HepG2 (cell line): Measurements from ENCODE around the gene IL17RA. TPM values are rescaled to one million over a fixed set of nuclear protein-coding genes. Genes with fewer than 3 reads are reported as not detected.

ENCODE experiments used
- ATAC-seq: fragments of 200-7000 bp; cut with Tn5 transposase; 3 replicates; pipeline ENCODE4 v1.9.1; 2020; ENCODE audit warnings: mild to moderate bottlenecking, moderate library complexity
- BruUV-seq: library from RNA; stranded (reverse); fragments of 400-500 nt; replicated peaks from 2 replicates; lab custom pipeline; 2021; lab: Mats Ljungman, UMichigan
- CTCF ChIA-PET: fragments of 300-600 bp; formaldehyde crosslinking; extraction: SDS; loops from one replicate; lab custom pipeline; 2021; ENCODE audit warnings: low total read pairs, inconsistent platforms, low intra/inter-chr PET ratio; lab: Yijun Ruan, JAX
- POLR2A ChIA-PET: fragments of 350-600 bp; sonication (Branson Sonifier 250); formaldehyde crosslinking; loops from one replicate; lab custom pipeline; 2020; ENCODE audit warnings: antibody characterized with exemption, inconsistent platforms; lab: Yijun Ruan, JAX
- DNase-seq: peaks from one replicate; pipeline ENCODE4 v3.0.0-alpha.2; 2015; ENCODE audit warnings: low spot score
- FAIRE-seq: peaks from 3 replicates; lab custom pipeline; 2011; peaks lifted over from hg19 to GRCh38; lab: Jason Lieb, UNC
- H2AFZ ChIP-seq: one replicate; pipeline ENCODE4 v1.6.1; 2011; ENCODE audit warnings: low read length, inconsistent platforms
- H3K27ac ChIP-seq: fragments of 300-600 bp; 3 replicates; pipeline ENCODE4 v1.8.0; 2011; ENCODE audit warnings: mixed run types, mild to moderate bottlenecking, mixed read lengths, low read length, inconsistent platforms; ENCODE audit not compliant: insufficient read depth; ENCODE audit errors: extremely low read length
- H3K27me3 ChIP-seq, 2 experiments: fragments of 200-600 bp in 1 of 2; 2 replicates in 1 of 2; 3 replicates in 1 of 2; pipeline versions ENCODE4 v1.6.0 to v1.8.0; 2011; ENCODE audit warnings: low read length in 2 of 2, mild to moderate bottlenecking in 2 of 2, moderate library complexity in 2 of 2, inconsistent platforms in 1 of 2; ENCODE audit not compliant: insufficient read depth in 2 of 2, control insufficient read depth in 1 of 2
- H3K36me3 ChIP-seq, 2 experiments: fragments of 200-600 bp in 1 of 2; replicated peaks in 1 of 2; 2 replicates in 1 of 2; 3 replicates in 1 of 2; pipeline versions ENCODE4 v1.5.1 to v1.8.0; 2011; ENCODE audit warnings: low read length in 2 of 2, inconsistent platforms in 1 of 2; ENCODE audit not compliant: insufficient read depth in 2 of 2, control insufficient read depth in 1 of 2
- H3K4me1 ChIP-seq: 2 replicates; pipeline ENCODE4 v1.5.1; 2012; ENCODE audit warnings: low read length, inconsistent platforms; ENCODE audit not compliant: insufficient read depth
- H3K4me2 ChIP-seq: 2 replicates; pipeline ENCODE4 v1.6.0; 2011; ENCODE audit warnings: low read depth, low read length, inconsistent platforms
- H3K4me3 ChIP-seq, 3 experiments: fragments of 200-600 bp in 1 of 3; sonication (generic), shearing (Covaris generic) in 1 of 3; replicated peaks in 1 of 3; 2 replicates each; pipeline ENCODE4 v1.5.1; 2011 to 2016; ENCODE audit warnings: low read length in 3 of 3, inconsistent platforms in 2 of 3, low read depth in 2 of 3, mild to moderate bottlenecking in 2 of 3, control low read depth in 1 of 3, mixed read lengths in 1 of 3; ENCODE audit not compliant: insufficient read depth in 1 of 3
- H3K79me2 ChIP-seq: one replicate; pipeline ENCODE4 v1.6.1; 2011; ENCODE audit warnings: low read length, inconsistent platforms; ENCODE audit not compliant: insufficient read depth
- H3K9ac ChIP-seq: 2 replicates; pipeline ENCODE4 v1.6.0; 2011; ENCODE audit warnings: mild to moderate bottlenecking, low read depth, low read length, inconsistent platforms; ENCODE audit not compliant: insufficient read depth
- H3K9me3 ChIP-seq: 2 replicates; pipeline ENCODE4 v1.5.1; 2012; ENCODE audit warnings: mild to moderate bottlenecking, low read length
- H4K20me1 ChIP-seq: 2 replicates; pipeline ENCODE4 v1.6.0; 2011; ENCODE audit warnings: inconsistent platforms, mild to moderate bottlenecking, low read length, moderate library complexity; ENCODE audit not compliant: insufficient read depth
- ATF2 ChIP-seq: sonication (generic); formaldehyde crosslinking; IDR thresholded peaks from 2 replicates; pipeline ENCODE4 v1.4.0; 2020; ENCODE audit warnings: missing genetic modification reagents
- BRD4 ChIP-seq: sonication (generic); formaldehyde crosslinking; IDR thresholded peaks from 2 replicates; pipeline ENCODE4 v1.4.0; 2020; ENCODE audit warnings: missing genetic modification reagents
- ISL2 ChIP-seq: sonication (generic); formaldehyde crosslinking; IDR thresholded peaks from 2 replicates; pipeline ENCODE4 v1.5.0; 2020; ENCODE audit warnings: missing genetic modification reagents
- LRRFIP1 ChIP-seq: sonication (generic); formaldehyde crosslinking; conservative IDR thresholded peaks from 2 replicates; pipeline ENCODE4 v1.4.0; 2020; ENCODE audit warnings: missing genetic modification reagents
- NR3C1 ChIP-seq: sonication (generic); formaldehyde crosslinking; IDR thresholded peaks from 2 replicates; pipeline ENCODE4 v1.4.0; 2020; ENCODE audit warnings: missing genetic modification reagents
- PAF1 ChIP-seq: IDR thresholded peaks from 2 replicates; pipeline ENCODE4 v1.6.1; 2016; ENCODE audit warnings: missing genetic modification reagents, missing compliant biosample characterization
- RBAK ChIP-seq: sonication (generic); formaldehyde crosslinking; IDR thresholded peaks from 2 replicates; pipeline ENCODE4 v1.5.1; 2020; ENCODE audit warnings: mild to moderate bottlenecking, missing genetic modification reagents
- SNAPC2 ChIP-seq: sonication (generic); formaldehyde crosslinking; IDR thresholded peaks from 2 replicates; pipeline ENCODE4 v1.8.1; 2022; ENCODE audit warnings: mild to moderate bottlenecking, missing genetic modification reagents
- SPEN ChIP-seq: sonication (generic); formaldehyde crosslinking; IDR thresholded peaks from 2 replicates; pipeline ENCODE4 v1.5.1; 2020; ENCODE audit warnings: low read depth, mild to moderate bottlenecking, missing genetic modification reagents
- YY1 ChIP-seq: IDR thresholded peaks from 2 replicates; pipeline ENCODE4 v1.6.1; 2011; ENCODE audit warnings: low read length, low read depth, moderate library complexity, mild to moderate bottlenecking; ENCODE audit not compliant: insufficient read depth, insufficient replicate concordance
- ZBTB38 ChIP-seq: sonication (generic); formaldehyde crosslinking; IDR thresholded peaks from 2 replicates; pipeline ENCODE4 v1.5.1; 2020; ENCODE audit warnings: mild to moderate bottlenecking, missing genetic modification reagents
- ZMAT3 ChIP-seq: sonication (generic); formaldehyde crosslinking; conservative IDR thresholded peaks from 2 replicates; pipeline ENCODE4 v1.7.0; 2021; ENCODE audit warnings: missing genetic modification reagents
- ZNF230 ChIP-seq: sonication (generic); formaldehyde crosslinking; IDR thresholded peaks from 2 replicates; pipeline ENCODE4 v1.4.0; 2020; ENCODE audit warnings: mild to moderate bottlenecking, missing genetic modification reagents
- ZNF281 ChIP-seq: sonication (generic); formaldehyde crosslinking; IDR thresholded peaks from 2 replicates; pipeline ENCODE4 v1.4.0; 2020; ENCODE audit warnings: missing genetic modification reagents, borderline replicate concordance
- ZNF703 ChIP-seq: sonication (generic); formaldehyde crosslinking; IDR thresholded peaks from 2 replicates; pipeline ENCODE4 v1.5.1; 2020; ENCODE audit warnings: missing genetic modification reagents, mild to moderate bottlenecking, moderate library complexity, borderline replicate concordance
- ZNF781 ChIP-seq: sonication (generic); formaldehyde crosslinking; IDR thresholded peaks from 2 replicates; pipeline ENCODE4 v1.5.1; 2020; ENCODE audit warnings: borderline replicate concordance, mild to moderate bottlenecking, missing genetic modification reagents; ENCODE audit errors: not compliant biosample characterization
- WGBS: methylation state at CpG from one replicate; pipeline ENCODE4 v1.1.6; 2017; ENCODE audit warnings: low lambda C conversion rate; 5-methylcytosine and 5-hydroxymethylcytosine counted together
- in situ Hi-C: cut with HindIII; loops from 2 replicates; pipeline ENCODE4 v1.10.0; 2017; ENCODE audit warnings: low pct_unique_long_range_greater_than_20kb; ENCODE audit not compliant: extremely low pct_ligation_motif_present
- intact Hi-C: fragments of 100-400 bp; cut with micrococcal nuclease; formaldehyde crosslinking; loops from one replicate; pipeline ENCODE4 v1.10.0; 2022; ENCODE audit not compliant: unreplicated experiment
- polyA plus RNA-seq, 8 experiments: library from polyadenylated mRNA; depleted of rRNA in 3 of 8; stranded (reverse) in 7 of 8; unstranded in 1 of 8; fragments of >200 nt; fragmentation: Illumina TruSeq in 4 of 8; extraction: Trizol in 4 of 8; gene quantifications; 2 replicates each; pipeline versions ENCODE4 v1.2.1 to v1.2.3, GENCODE V29; 2011 to 2016; ENCODE audit warnings: low read depth in 4 of 8, missing spikeins in 1 of 8, mixed read lengths in 1 of 8; ENCODE audit not compliant: insufficient read depth in 1 of 8
- total RNA-seq, 5 experiments: library from RNA; depleted of rRNA; stranded (reverse); fragments of >200 nt; fragmentation: Illumina TruSeq; extraction: Trizol; gene quantifications; 2 replicates each; pipeline ENCODE4 v1.2.3, GENCODE V29; 2016; ENCODE audit warnings: low read depth in 1 of 5

Gene IL17RA
- total and polyA plus RNA-seq, 2 of the 13 experiments (the other 11 are each of a cell fraction or from before 2014, with no cell fraction given), result 2.5 to 8.2 TPM

- no peak for ATAC-seq
- Histone ChIP-seq H3K36me3 (peaks cover 6 to 30% of the 10 kb centered on the region in 2 experiments; a peak in 3 of 5 replicates), H3K27me3 (no peaks in the 10 kb centered on the region), H3K9ac (no peak overlapping the region), H3K79me2 (no peaks in the 10 kb centered on the region), H3K4me2 (no peak overlapping the region), H4K20me1 (no peaks in the 10 kb centered on the region), H3K4me3 (no peak overlapping the region), H3K4me1 (no peaks in the 10 kb centered on the region), H2AFZ (no peak overlapping the region), H3K9me3 (no peaks in the 10 kb centered on the region), H3K27ac (no peak overlapping the region)
- in situ Hi-C loops, result no loop called here
- DNase-seq, result no peak
- intact Hi-C loops, result no loop called here
- no peak for FAIRE-seq
- 94% methylated on average over 3 of the region's 6 CpGs for WGBS
- CTCF ChIA-PET, result no interaction called here
- POLR2A ChIA-PET, result no interaction called here
- TF ChIP-seq BRD4 (CRISPR knock-in tag) (no peak), ZNF703 (CRISPR knock-in tag) (no peak), LRRFIP1 (no peak), PAF1 (CRISPR knock-in tag) (no peak), SPEN (CRISPR knock-in tag) (no peak), ZMAT3 (CRISPR knock-in tag) (no peak), ZBTB38 (CRISPR knock-in tag) (no peak), SNAPC2 (CRISPR knock-in tag) (no peak), ZNF230 (CRISPR knock-in tag) (no peak), ATF2 (CRISPR knock-in tag) (no peak), RBAK (no peak), YY1 (no peak), NR3C1 (CRISPR knock-in tag) (no peak), ISL2 (no peak), ZNF281 (no peak), ZNF781 (CRISPR knock-in tag) (no peak)
- BruUV-seq, result no TSS peak
These were observed 15.8 kb downstream of the IL17RA start for GRCh38 chr22:17100621-17101020.
